KMS-11 (cell line): Measurements from ENCODE around the gene TTF2.
A peak's percentile ranks its signal among the peaks of the same experiment; 100 is the strongest.

ENCODE experiments used
- H2AFZ ChIP-seq: fragments of 200-600 bp; sonication (generic); 2 replicates; pipeline ENCODE4 v1.6.1; 2016; ENCODE audit warnings: antibody characterized with exemption, mixed run types, low read depth
- H3K27ac ChIP-seq: fragments of 200-600 bp; sonication (generic); 2 replicates; pipeline ENCODE4 v1.6.1; 2016; ENCODE audit warnings: mild to moderate bottlenecking, mixed run types
- H3K27me3 ChIP-seq: fragments of 200-600 bp; sonication (generic); 2 replicates; pipeline ENCODE4 v1.6.1; 2017; ENCODE audit warnings: mild to moderate bottlenecking, low read depth, mixed run types, moderate library complexity; ENCODE audit not compliant: insufficient read depth
- H3K36me3 ChIP-seq: fragments of 200-600 bp; sonication (generic); 2 replicates; pipeline ENCODE4 v1.6.1; 2017; ENCODE audit warnings: mild to moderate bottlenecking, mixed run types; ENCODE audit not compliant: insufficient read depth
- H3K4me1 ChIP-seq: fragments of 200-600 bp; sonication (generic); 2 replicates; pipeline ENCODE4 v1.6.1; 2016; ENCODE audit warnings: mild to moderate bottlenecking, low read depth, mixed run types; ENCODE audit not compliant: poor library complexity, severe bottlenecking
- H3K4me2 ChIP-seq: fragments of 200-600 bp; sonication (generic); 2 replicates; pipeline ENCODE4 v1.7.0; 2016; ENCODE audit warnings: mild to moderate bottlenecking, mixed run types
- H3K4me3 ChIP-seq: fragments of 200-600 bp; sonication (generic); IDR thresholded peaks from 2 replicates; pipeline ENCODE4 v1.6.1; 2017; ENCODE audit warnings: low read depth, low read length, mixed read lengths; ENCODE audit not compliant: insufficient read depth
- H3K79me2 ChIP-seq: fragments of 200-600 bp; sonication (generic); 2 replicates; pipeline ENCODE4 v1.6.1; 2016; ENCODE audit warnings: low read depth, mixed run types; ENCODE audit not compliant: insufficient read depth
- H3K9ac ChIP-seq: fragments of 200-600 bp; sonication (generic); 2 replicates; pipeline ENCODE4 v1.6.1; 2016; ENCODE audit warnings: mild to moderate bottlenecking, mixed run types
- H4K20me1 ChIP-seq: fragments of 200-600 bp; sonication (generic); 2 replicates; pipeline ENCODE4 v1.6.1; 2016; ENCODE audit warnings: mild to moderate bottlenecking, mixed run types; ENCODE audit not compliant: insufficient read depth
- CTCF ChIP-seq: fragments of 200-600 bp; sonication (generic); conservative IDR thresholded peaks from 2 replicates; pipeline ENCODE4 v1.6.1; 2017; ENCODE audit warnings: low read depth, mild to moderate bottlenecking, antibody characterized with exemption, low read length, moderate library complexity, mixed read lengths

TTF2 gene

GRCh38 chr1:117122330-117123025 is 62.4 kb downstream of the TTF2 start:
- Histone ChIP-seq H3K27ac (no peak overlapping the region), H3K79me2 (no peaks in the 10 kb centered on the region), H3K36me3 (no peaks in the 10 kb centered on the region), H3K4me3 (no peak overlapping the region), H4K20me1 (no peaks in the 10 kb centered on the region), H2AFZ (peak overlapping the region; percentile 73), H3K4me2 (no peak overlapping the region; the same call in 1 of the 2 replicates), H3K27me3 (no peaks in the 10 kb centered on the region), H3K9ac (no peak overlapping the region), H3K4me1 (no peaks in the 10 kb centered on the region)
- no peak; the same call in 1 of the 2 replicates for TF ChIP-seq CTCF

GRCh38 chr1:117123274-117123673 is 63.1 kb downstream of the TTF2 start:
- Histone ChIP-seq H3K4me3 (no peak overlapping the region), H2AFZ (no peak overlapping the region), H4K20me1 (no peaks in the 10 kb centered on the region), H3K27ac (no peak overlapping the region), H3K79me2 (no peaks in the 10 kb centered on the region), H3K4me1 (no peaks in the 10 kb centered on the region), H3K4me2 (no peak overlapping the region), H3K36me3 (no peaks in the 10 kb centered on the region), H3K9ac (no peak overlapping the region), H3K27me3 (no peaks in the 10 kb centered on the region)
- TF ChIP-seq CTCF: no peak

GRCh38 chr1:117124661-117125060 is 64.5 kb downstream of the TTF2 start:
- TF ChIP-seq CTCF: no peak
- Histone ChIP-seq H3K27ac (no peak overlapping the region), H3K9ac (no peak overlapping the region), H3K4me3 (no peak overlapping the region), H3K4me1 (no peaks in the 10 kb centered on the region), H3K36me3 (no peaks in the 10 kb centered on the region), H3K27me3 (no peaks in the 10 kb centered on the region), H3K4me2 (no peak overlapping the region), H4K20me1 (no peaks in the 10 kb centered on the region), H3K79me2 (no peaks in the 10 kb centered on the region), H2AFZ (no peak overlapping the region)

GRCh38 chr1:117127795-117128194 is 67.7 kb downstream of the TTF2 start:
- H3K36me3 ChIP-seq: no peaks in the 10 kb centered on the region
- H3K4me2 ChIP-seq: no peak overlapping the region
- H3K4me3 ChIP-seq: no peak overlapping the region
- H3K9ac ChIP-seq: no peak overlapping the region
- H4K20me1 ChIP-seq: no peaks in the 10 kb centered on the region
- no peak overlapping the region for H2AFZ ChIP-seq
- TF ChIP-seq CTCF: no peak
- no peaks in the 10 kb centered on the region for H3K4me1 ChIP-seq
- H3K27ac ChIP-seq: no peak overlapping the region
- H3K79me2 ChIP-seq: no peaks in the 10 kb centered on the region
- no peaks in the 10 kb centered on the region for H3K27me3 ChIP-seq
